ENCODE data around the gene BMP4. TPM values are rescaled to one million over a fixed set of nuclear protein-coding genes. Genes with fewer than 3 reads are reported as not detected.

BMP4 gene
- total RNA-seq, 3 donors from 2014 or later: 17.0 to 51.8 (median 17.7) TPM

DNA sequence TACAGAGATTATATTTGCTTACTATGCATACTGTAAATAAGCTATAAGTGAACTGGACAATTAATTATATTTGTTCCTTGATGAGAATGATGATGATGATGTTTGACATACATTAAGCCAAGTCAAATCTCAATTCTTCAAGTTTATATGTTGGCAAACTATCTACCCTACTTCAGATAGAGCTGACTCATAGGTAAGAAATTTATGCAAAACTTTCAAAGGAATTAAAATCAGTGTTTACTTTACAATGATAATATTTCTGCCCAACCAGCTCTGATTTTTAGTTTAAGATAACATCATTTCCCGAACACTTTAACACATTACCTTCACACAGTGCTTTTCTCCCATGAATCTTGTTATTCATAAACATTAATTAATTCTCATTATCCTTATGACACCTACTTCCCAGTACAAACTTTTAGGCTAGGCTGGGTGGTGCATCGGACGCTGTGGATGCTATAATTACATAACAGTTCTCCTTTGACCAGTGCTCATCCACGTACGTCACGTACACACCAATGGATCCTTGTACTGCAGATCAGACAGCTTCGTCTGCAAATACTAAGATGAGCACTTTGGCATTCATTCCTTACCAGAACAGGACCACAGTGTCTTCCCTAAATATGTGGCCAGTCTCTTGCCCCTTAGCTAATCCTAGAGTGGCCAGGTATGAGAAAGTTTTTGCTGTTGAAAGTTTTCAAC is 18.3 kb downstream of the BMP4 start:
- no peaks in the 10 kb centered on the region for H3K36me3 ChIP-seq
- DNase-seq (ENCODE audit: low spot score in 2 of 2): no peak
- TF ChIP-seq POLR2A (IDR thresholded peaks at IDR 0.05): no peak
- TF ChIP-seq, protein P1, sequence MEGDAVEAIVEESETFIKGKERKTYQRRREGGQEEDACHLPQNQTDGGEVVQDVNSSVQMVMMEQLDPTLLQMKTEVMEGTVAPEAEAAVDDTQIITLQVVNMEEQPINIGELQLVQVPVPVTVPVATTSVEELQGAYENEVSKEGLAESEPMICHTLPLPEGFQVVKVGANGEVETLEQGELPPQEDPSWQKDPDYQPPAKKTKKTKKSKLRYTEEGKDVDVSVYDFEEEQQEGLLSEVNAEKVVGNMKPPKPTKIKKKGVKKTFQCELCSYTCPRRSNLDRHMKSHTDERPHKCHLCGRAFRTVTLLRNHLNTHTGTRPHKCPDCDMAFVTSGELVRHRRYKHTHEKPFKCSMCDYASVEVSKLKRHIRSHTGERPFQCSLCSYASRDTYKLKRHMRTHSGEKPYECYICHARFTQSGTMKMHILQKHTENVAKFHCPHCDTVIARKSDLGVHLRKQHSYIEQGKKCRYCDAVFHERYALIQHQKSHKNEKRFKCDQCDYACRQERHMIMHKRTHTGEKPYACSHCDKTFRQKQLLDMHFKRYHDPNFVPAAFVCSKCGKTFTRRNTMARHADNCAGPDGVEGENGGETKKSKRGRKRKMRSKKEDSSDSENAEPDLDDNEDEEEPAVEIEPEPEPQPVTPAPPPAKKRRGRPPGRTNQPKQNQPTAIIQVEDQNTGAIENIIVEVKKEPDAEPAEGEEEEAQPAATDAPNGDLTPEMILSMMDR (IDR thresholded peaks at IDR 0.05): no peak
- TF ChIP-seq POLR2AphosphoS5 (IDR thresholded peaks at IDR 0.05): no peak
- no peak overlapping the region for H3K27ac ChIP-seq
- H3K4me1 ChIP-seq: no peaks in the 10 kb centered on the region
- H3K27me3 ChIP-seq: no peaks in the 10 kb centered on the region
- peaks cover 0 to 10% of the 10 kb centered on the region in 2 donors for H3K9me3 ChIP-seq
- no peak overlapping the region for H3K4me3 ChIP-seq
- intact Hi-C loops (cut with DNase I; ENCODE audit: low total_unique reads): no loop called here

DNA sequence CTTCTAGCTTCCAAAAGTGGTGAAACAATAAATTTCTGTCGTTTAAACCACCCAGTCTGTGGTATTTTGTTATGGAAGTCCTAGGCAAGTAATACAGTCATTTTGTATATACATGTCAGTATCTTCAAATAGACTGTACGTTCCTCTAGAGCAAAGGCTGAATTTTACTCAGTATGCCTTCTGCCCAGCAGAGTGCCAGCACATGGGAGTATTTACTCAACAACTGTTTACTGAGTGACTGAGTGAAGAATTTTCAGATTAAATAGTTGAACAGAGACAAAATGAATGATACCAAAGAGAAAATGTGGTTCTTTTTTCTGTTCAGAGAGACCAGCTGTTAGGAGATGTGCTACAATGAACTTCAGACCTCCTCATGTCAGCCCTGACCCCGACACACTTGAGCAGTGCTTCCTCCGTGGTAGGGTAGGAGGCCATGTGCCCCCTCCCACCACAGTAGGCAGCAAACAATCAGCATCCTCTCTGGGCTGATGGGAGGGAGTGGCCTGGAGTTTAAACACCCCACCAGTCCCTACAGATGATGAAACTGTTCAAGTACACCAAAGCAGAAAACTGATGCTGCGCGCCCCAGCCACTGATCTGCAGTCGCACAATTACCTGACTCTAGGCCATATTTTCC is 21.7 kb downstream of the BMP4 start:
- DNase-seq (ENCODE audit: low spot score in 2 of 2): no peak
- Histone ChIP-seq H3K4me1 (no peaks in the 10 kb centered on the region), H3K27ac (no peak overlapping the region), H3K4me3 (no peak overlapping the region), H3K9me3 (peaks cover 0 to 10% of the 10 kb centered on the region in 2 donors), H3K36me3 (no peaks in the 10 kb centered on the region), H3K27me3 (no peaks in the 10 kb centered on the region)
- no peak for TF ChIP-seq POLR2AphosphoS5 (IDR thresholded peaks at IDR 0.05)
- no peak for TF ChIP-seq POLR2A (IDR thresholded peaks at IDR 0.05)
- TF ChIP-seq, protein P1 (IDR thresholded peaks at IDR 0.05): no peak
- intact Hi-C loops (cut with DNase I; ENCODE audit: low total_unique reads): no loop called here

DNA sequence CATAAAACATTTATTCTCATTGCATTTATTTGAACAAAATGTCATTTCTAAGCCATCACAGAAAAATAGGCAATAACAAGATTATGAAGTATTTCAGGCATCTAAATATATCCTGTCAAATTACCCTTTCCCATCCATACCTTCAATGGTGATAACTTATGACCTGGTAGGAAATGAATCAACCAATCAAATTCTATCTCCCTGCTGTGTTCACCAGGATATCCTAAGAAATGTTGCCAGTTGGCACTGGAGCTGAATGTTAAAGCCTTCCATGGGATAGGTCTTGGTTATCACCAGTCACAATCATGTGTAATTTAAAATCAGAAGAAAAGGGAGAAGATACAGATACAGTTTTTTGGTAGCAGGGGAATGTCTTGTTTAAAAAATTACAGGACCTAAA is 23.7 kb downstream of the BMP4 start:
- peaks cover 0 to 10% of the 10 kb centered on the region in 2 donors for H3K9me3 ChIP-seq
- TF ChIP-seq POLR2AphosphoS5 (IDR thresholded peaks at IDR 0.05): no peak
- no peak for TF ChIP-seq POLR2A (IDR thresholded peaks at IDR 0.05)
- TF ChIP-seq, protein P1 (IDR thresholded peaks at IDR 0.05): no peak
- no peaks in the 10 kb centered on the region for H3K36me3 ChIP-seq
- DNase-seq (ENCODE audit: low spot score in 2 of 2): no peak
- intact Hi-C loops (cut with DNase I; ENCODE audit: low total_unique reads): no loop called here
- no peaks in the 10 kb centered on the region for H3K4me1 ChIP-seq
- no peak overlapping the region for H3K4me3 ChIP-seq
- H3K27me3 ChIP-seq: no peaks in the 10 kb centered on the region
- no peak overlapping the region for H3K27ac ChIP-seq

DNA sequence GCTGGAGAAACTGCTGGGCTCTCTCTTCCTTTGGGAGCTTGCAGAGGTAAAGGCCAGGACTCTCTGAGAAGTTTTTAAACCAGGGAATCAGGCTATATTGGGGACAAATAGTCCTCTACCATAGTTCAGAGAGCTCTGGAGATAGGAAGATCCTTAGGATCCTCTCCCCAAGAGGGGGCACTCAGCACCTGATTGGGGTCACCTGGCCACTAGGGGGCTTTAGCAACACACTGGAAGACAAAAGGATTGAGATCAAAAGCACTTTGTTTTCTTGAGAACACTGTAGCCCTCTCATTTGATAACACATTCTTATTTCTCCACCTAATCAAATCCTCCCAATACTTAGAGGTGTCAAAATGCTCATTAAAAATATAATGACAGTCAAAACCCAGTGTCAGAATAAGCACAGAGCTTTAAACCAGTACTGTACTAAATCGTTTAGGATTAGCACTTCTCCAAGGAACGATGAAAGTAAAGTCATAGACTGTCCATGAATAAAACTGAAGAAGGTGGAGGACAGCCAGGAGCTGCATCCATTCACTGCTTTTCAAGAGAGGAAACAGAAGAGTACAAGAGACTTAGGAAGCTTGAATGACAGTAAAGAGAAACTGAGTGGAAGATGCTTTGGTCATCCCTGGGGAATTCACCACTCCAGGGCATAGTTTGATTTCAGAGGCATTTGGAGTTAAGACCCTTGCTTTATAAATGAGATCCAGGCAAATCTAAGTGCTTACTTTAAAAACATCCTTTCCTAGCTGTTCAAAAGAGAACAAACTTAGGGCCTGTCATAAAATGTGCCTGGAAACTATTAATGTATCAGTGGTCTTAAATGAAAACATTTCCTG is 26.5 kb downstream of the BMP4 start:
- no peak for TF ChIP-seq POLR2A (IDR thresholded peaks at IDR 0.05)
- TF ChIP-seq, protein P1 (IDR thresholded peaks at IDR 0.05): peak in 2 of 3 donors; percentile 31 to 45
- Histone ChIP-seq H3K9me3 (peaks cover 0 to under 1% of the 10 kb centered on the region in 2 donors), H3K4me1 (no peaks in the 10 kb centered on the region), H3K4me3 (no peak overlapping the region), H3K27ac (no peak overlapping the region), H3K36me3 (no peaks in the 10 kb centered on the region), H3K27me3 (no peaks in the 10 kb centered on the region)
- intact Hi-C loops (cut with DNase I; ENCODE audit: low total_unique reads): no loop called here
- no peak for DNase-seq (ENCODE audit: low spot score in 2 of 2)

All from breast epithelium (tissue), 4 donors.